Ovary (tissue), 3 donors: ENCODE results near the gene EIF3I.

Source experiments
- CTCF ChIP-seq, 3 donors: fragments of 450-650 bp in 2 of 3; fragments of 200-600 bp in 1 of 3; IDR thresholded peaks; one replicate each; pipeline versions ENCODE4 v1.5.1 to v1.8.0; 2016 to 2022; ENCODE audit warnings: antibody characterized with exemption in 3 of 3, mild to moderate bottlenecking in 1 of 3
- EP300 ChIP-seq: sonication (generic); formaldehyde crosslinking; IDR thresholded peaks from one replicate; pipeline ENCODE4 v1.6.1; 2017; ENCODE audit warnings: antibody characterized with exemption
- POLR2A ChIP-seq: fragments of 450-650 bp; IDR thresholded peaks from one replicate; pipeline ENCODE4 v1.6.1; 2017; ENCODE audit warnings: antibody characterized with exemption, mild to moderate bottlenecking, moderate library complexity
- donor health status: DM: no; HTN: no; CAD: no.

- TF ChIP-seq CTCF (IDR thresholded peaks at IDR 0.05) (no peak), POLR2A (peak; percentile 22), EP300 (no peak)
Observed at GRCh38 chr1:32200226-32201010, 21.8 kb upstream of the EIF3I start, which contains the start of gene CCDC28B.
